ENCODE results near the gene TSPAN32. TPM values are rescaled to one million over a fixed set of nuclear protein-coding genes. Genes with fewer than 3 reads are reported as not detected.

The TSPAN32 gene
- total and polyA plus RNA-seq, 10 of the 15 experiments (the other 5 are each of a cell fraction or from before 2014, with no cell fraction given) = 0.08 TPM; not detected in 9

GRCh38 chr11:2273311-2273710, 28.5 kb upstream of the TSPAN32 start (continued):
- TF ChIP-seq YBX1 (IDR thresholded peaks at IDR 0.05) (no peak), BCL3 (IDR thresholded peaks at IDR 0.05; ENCODE audit: borderline replicate concordance, insufficient read depth, low read depth, low read length, poor library complexity, severe bottlenecking) (no peak), POLR2AphosphoS2 (IDR thresholded peaks at IDR 0.05; ENCODE audit: low read depth, low read length) (no peak), MTA3 (IDR thresholded peaks at IDR 0.05; ENCODE audit: borderline replicate concordance, low read length) (no peak)

GRCh38 chr11:2273771-2274170, 28.0 kb upstream of the TSPAN32 start:
- RAD21 ChIA-PET (ENCODE audit: unreplicated experiment) = no interaction called here
- FAIRE-seq = no peak
- peaks cover 0 to 2% of the 10 kb centered on the region in 2 experiments; a peak in 2 of 4 replicates for H3K27me3 ChIP-seq (replicated peaks in 1 of 2; ENCODE audit: control insufficient read depth in 2 of 2, insufficient read depth in 2 of 2, low read length in 1 of 2)

More at GRCh38 chr11:2273771-2274170, 28.0 kb upstream of the TSPAN32 start:
- H3K4me1 ChIP-seq (ENCODE audit: control insufficient read depth, insufficient read depth, low read length) = no peaks in the 10 kb centered on the region
- CTCF ChIA-PET = no interaction called here
- TF ChIP-seq FOS (IDR thresholded peaks at IDR 0.05; ENCODE audit: borderline replicate concordance, extremely low read depth, insufficient read length) (no peak), ZBTB4 (CRISPR knock-in tag; IDR thresholded peaks at IDR 0.05) (no peak), POLR2AphosphoS2 (IDR thresholded peaks at IDR 0.05; ENCODE audit: low read depth, low read length) (no peak)
- intact Hi-C loops (cut with micrococcal nuclease; ENCODE audit: unreplicated experiment) = no loop called here
- SMC1A ChIA-PET (ENCODE audit: uncharacterized antibody, unreplicated experiment) = no interaction called here
- POLR2A ChIA-PET = no interaction called here
- no peak overlapping the region for H3K27ac ChIP-seq (ENCODE audit: control insufficient read depth, insufficient read depth)
- no peak overlapping the region for H3K4me3 ChIP-seq
- DNase-seq (ENCODE audit: low read depth, low spot score) (no peak), ATAC-seq (no peak)
- H3K36me3 ChIP-seq (ENCODE audit: control insufficient read depth in 2 of 2, insufficient read depth in 2 of 2, low read length in 1 of 2) = no peaks in the 10 kb centered on the region
- no peaks in the 10 kb centered on the region for H3K79me2 ChIP-seq (ENCODE audit: control insufficient read depth, insufficient read depth, low read length)
- BruUV-seq (replicated peaks) = no TSS peak
- H3K9me3 ChIP-seq (replicated peaks; ENCODE audit: control insufficient read depth, insufficient read depth, low read length) = no peaks in the 10 kb centered on the region; the same call in 2 of the 3 replicates
- WGBS (ENCODE audit: insufficient coverage, insufficient replicate concordance, low lambda C conversion rate, missing lambda C conversion rate) = 48% methylated on average over 12 of the region's 12 CpGs
- no peak overlapping the region for H2AFZ ChIP-seq (ENCODE audit: control insufficient read depth, low read depth, low read length)
- H3K9ac ChIP-seq (ENCODE audit: control insufficient read depth, insufficient read depth, low read length) = no peak overlapping the region
- in situ Hi-C loops (cut with MboI) = no loop called here
- no peak overlapping the region for H3K4me2 ChIP-seq (ENCODE audit: control insufficient read depth, insufficient read depth)
- no peaks in the 10 kb centered on the region for H4K20me1 ChIP-seq (ENCODE audit: control insufficient read depth, insufficient read depth)

Data from GM12878 (cell line).